ENCODE data around the gene WBP11. TPM values are rescaled to one million over a fixed set of nuclear protein-coding genes. Genes with fewer than 3 reads are reported as not detected.

WBP11 gene
- total RNA-seq, 1 donor: 19.5 TPM

GRCh38 chr12:14782756-14783155 lies 20.5 kb downstream of the WBP11 start:
- no peak overlapping the region for H2AFZ ChIP-seq (ENCODE audit: low read length)
- H3K27ac ChIP-seq (ENCODE audit: low read depth, low read length): no peak overlapping the region
- H3K4me1 ChIP-seq (ENCODE audit: insufficient read depth, low read length): no peaks in the 10 kb centered on the region
- no peak for DNase-seq (ENCODE audit: insufficient read length, low spot score, missing footprints)
- H4K20me1 ChIP-seq (ENCODE audit: insufficient read depth, low read length): no peaks in the 10 kb centered on the region
- no peaks in the 10 kb centered on the region for H3K27me3 ChIP-seq (ENCODE audit: insufficient read depth, low read length)
- no peak for TF ChIP-seq CTCF (IDR thresholded peaks at IDR 0.05; ENCODE audit: extremely low read depth, low read depth, low read length)
- no peaks in the 10 kb centered on the region for H3K9me3 ChIP-seq (ENCODE audit: low read depth, low read length)
- peaks cover 15% of the 10 kb centered on the region for H3K36me3 ChIP-seq (ENCODE audit: insufficient read depth, low read length)
- H3K79me2 ChIP-seq (ENCODE audit: insufficient read depth, low read length): no peaks in the 10 kb centered on the region
- H3K4me3 ChIP-seq (ENCODE audit: insufficient read depth, low read length): no peak overlapping the region
- H3K4me2 ChIP-seq (ENCODE audit: insufficient read depth, low read length): no peak overlapping the region

GRCh38 chr12:14781563-14781962 lies 21.7 kb downstream of the WBP11 start:
- peaks cover 4% of the 10 kb centered on the region for H3K79me2 ChIP-seq (ENCODE audit: insufficient read depth, low read length)
- H4K20me1 ChIP-seq (ENCODE audit: insufficient read depth, low read length): no peaks in the 10 kb centered on the region
- DNase-seq (ENCODE audit: insufficient read length, low spot score, missing footprints): no peak
- no peak overlapping the region for H3K4me3 ChIP-seq (ENCODE audit: insufficient read depth, low read length)
- no peaks in the 10 kb centered on the region for H3K9me3 ChIP-seq (ENCODE audit: low read depth, low read length)
- H3K4me2 ChIP-seq (ENCODE audit: insufficient read depth, low read length): no peak overlapping the region
- no peak overlapping the region for H3K27ac ChIP-seq (ENCODE audit: low read depth, low read length)
- H3K36me3 ChIP-seq (ENCODE audit: insufficient read depth, low read length): peaks cover 4% of the 10 kb centered on the region
- H3K27me3 ChIP-seq (ENCODE audit: insufficient read depth, low read length): no peaks in the 10 kb centered on the region
- H3K4me1 ChIP-seq (ENCODE audit: insufficient read depth, low read length): peaks cover 10% of the 10 kb centered on the region
- TF ChIP-seq CTCF (IDR thresholded peaks at IDR 0.05; ENCODE audit: extremely low read depth, low read depth, low read length): no peak
- no peak overlapping the region for H2AFZ ChIP-seq (ENCODE audit: low read length)

- Histone ChIP-seq H3K36me3 (ENCODE audit: insufficient read depth, low read length) (no peaks in the 10 kb centered on the region), H3K27ac (ENCODE audit: low read depth, low read length) (no peak overlapping the region), H2AFZ (ENCODE audit: low read length) (peak overlapping the region; percentile 56), H3K27me3 (ENCODE audit: insufficient read depth, low read length) (no peaks in the 10 kb centered on the region), H3K4me1 (ENCODE audit: insufficient read depth, low read length) (peaks cover 18% of the 10 kb centered on the region), H3K9me3 (ENCODE audit: low read depth, low read length) (no peaks in the 10 kb centered on the region), H4K20me1 (ENCODE audit: insufficient read depth, low read length) (peaks cover 3% of the 10 kb centered on the region), H3K4me3 (ENCODE audit: insufficient read depth, low read length) (peak overlapping the region; percentile 23), H3K79me2 (ENCODE audit: insufficient read depth, low read length) (peaks cover 11% of the 10 kb centered on the region), H3K4me2 (ENCODE audit: insufficient read depth, low read length) (peak overlapping the region; percentile 63)
- no peak for TF ChIP-seq CTCF (IDR thresholded peaks at IDR 0.05; ENCODE audit: extremely low read depth, low read depth, low read length)
- DNase-seq (ENCODE audit: insufficient read length, low spot score, missing footprints): no peak
These were observed 22.4 kb downstream of the WBP11 start for GRCh38 chr12:14780859-14781258.

GRCh38 chr12:14779834-14780233 lies 23.4 kb downstream of the WBP11 start:
- peaks cover 13% of the 10 kb centered on the region for H3K79me2 ChIP-seq (ENCODE audit: insufficient read depth, low read length)
- H3K27ac ChIP-seq (ENCODE audit: low read depth, low read length): no peak overlapping the region
- peaks cover 24% of the 10 kb centered on the region for H3K4me1 ChIP-seq (ENCODE audit: insufficient read depth, low read length)
- no peak overlapping the region for H2AFZ ChIP-seq (ENCODE audit: low read length)
- no peaks in the 10 kb centered on the region for H3K9me3 ChIP-seq (ENCODE audit: low read depth, low read length)
- no peaks in the 10 kb centered on the region for H3K36me3 ChIP-seq (ENCODE audit: insufficient read depth, low read length)
- H4K20me1 ChIP-seq (ENCODE audit: insufficient read depth, low read length): peaks cover 3% of the 10 kb centered on the region
- no peak for TF ChIP-seq CTCF (IDR thresholded peaks at IDR 0.05; ENCODE audit: extremely low read depth, low read depth, low read length)
- H3K27me3 ChIP-seq (ENCODE audit: insufficient read depth, low read length): no peaks in the 10 kb centered on the region
- DNase-seq (ENCODE audit: insufficient read length, low spot score, missing footprints): no peak
- no peak overlapping the region for H3K4me3 ChIP-seq (ENCODE audit: insufficient read depth, low read length)
- H3K4me2 ChIP-seq (ENCODE audit: insufficient read depth, low read length): no peak overlapping the region

Data from osteoblast (primary cell).